PC-3 (cell line): ENCODE measurements around the gene FANCL.

Experiments used
- CTCF ChIP-seq: fragments of 300-600 bp; sonication (generic); conservative IDR thresholded peaks from 2 replicates; pipeline ENCODE4 v1.5.1; 2017; ENCODE audit warnings: antibody characterized with exemption, low read depth, mild to moderate bottlenecking, low read length
- EZH2 ChIP-seq: fragments of 300-600 bp; sonication (generic); IDR thresholded peaks from one replicate; pipeline ENCODE4 v1.6.1; 2017; ENCODE audit warnings: antibody characterized with exemption, mild to moderate bottlenecking, low read length; ENCODE audit not compliant: unreplicated experiment
- EZH2phosphoT487 ChIP-seq: fragments of 300-600 bp; sonication (generic); IDR thresholded peaks from 2 replicates; pipeline ENCODE4 v1.6.1; 2018; ENCODE audit warnings: mild to moderate bottlenecking, antibody characterized with exemption, low read length, borderline replicate concordance

GRCh38 chr2:58239243-58239925 lies 1.7 kb downstream of the FANCL start:
- TF ChIP-seq CTCF = no peak
- TF ChIP-seq EZH2 = no peak
- no peak for TF ChIP-seq EZH2phosphoT487
